Adipocyte (in vitro differentiated cells): ENCODE data around the gene LCN1.
"Not testable (repeated sequence)": the region's sequence is repeated elsewhere in the genome, so short reads cannot be mapped to it uniquely, and the experiment has no call there.

Experiments
- DNase-seq: peaks from one replicate; pipeline ENCODE4 v3.0.0-alpha.2; 2015; ENCODE audit warnings: low read depth
- H3K27me3 ChIP-seq: replicated peaks from 2 replicates; pipeline ENCODE4 v1.7.0; 2013; ENCODE audit warnings: mild to moderate bottlenecking, low read length, moderate library complexity; ENCODE audit not compliant: control insufficient read depth, insufficient read depth
- H3K36me3 ChIP-seq: 2 replicates; pipeline ENCODE4 v1.7.0; 2013; ENCODE audit warnings: low read length, mild to moderate bottlenecking, moderate library complexity; ENCODE audit not compliant: control insufficient read depth, insufficient read depth, severe bottlenecking
- H3K4me1 ChIP-seq: 2 replicates; pipeline ENCODE4 v1.7.0; 2013; ENCODE audit warnings: mild to moderate bottlenecking, low read length, moderate library complexity; ENCODE audit not compliant: control insufficient read depth, insufficient read depth
- H3K4me3 ChIP-seq: 2 replicates; pipeline ENCODE4 v1.7.0; 2013; ENCODE audit warnings: mild to moderate bottlenecking, low read length, moderate library complexity
- H3K9ac ChIP-seq: 2 replicates; pipeline ENCODE4 v1.7.0; 2013; ENCODE audit warnings: mild to moderate bottlenecking, low read length, moderate library complexity
- H3K9me3 ChIP-seq: 2 replicates; pipeline ENCODE4 v1.7.0; 2013; ENCODE audit warnings: mild to moderate bottlenecking, low read length, moderate library complexity; ENCODE audit not compliant: control insufficient read depth

The LCN1 gene

DNA sequence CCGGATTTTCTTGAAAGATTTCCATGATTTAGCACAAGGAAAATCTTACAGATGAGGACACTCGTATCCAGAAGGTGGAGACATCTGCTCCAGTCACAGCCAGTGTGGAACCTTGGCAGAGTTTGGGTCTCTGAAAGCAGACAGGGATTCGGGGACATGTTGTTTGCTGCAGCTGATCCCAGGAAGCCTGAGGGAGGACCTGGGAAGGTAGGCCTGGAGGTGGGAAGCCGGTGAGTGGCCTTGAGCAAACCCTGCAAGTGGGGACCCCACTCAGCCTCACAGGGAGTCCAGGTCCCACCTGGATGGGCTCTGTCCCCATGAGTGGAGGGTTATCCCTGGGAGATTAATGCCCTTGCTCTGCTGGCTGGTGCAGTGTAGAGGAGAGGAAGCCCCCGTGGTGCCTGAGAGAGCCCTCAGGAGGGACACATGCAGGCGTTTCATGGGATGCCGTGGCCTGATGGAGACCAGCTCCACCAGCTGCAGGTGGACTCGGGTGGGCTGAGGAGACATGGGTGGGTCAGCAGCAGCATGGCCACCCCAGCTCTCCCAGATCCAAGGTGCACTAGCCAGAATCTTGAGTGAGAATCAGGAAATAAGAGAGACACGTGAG, 12.9 kb upstream of the LCN1 start:
- H3K4me3 ChIP-seq, result no peak overlapping the region

DNA sequence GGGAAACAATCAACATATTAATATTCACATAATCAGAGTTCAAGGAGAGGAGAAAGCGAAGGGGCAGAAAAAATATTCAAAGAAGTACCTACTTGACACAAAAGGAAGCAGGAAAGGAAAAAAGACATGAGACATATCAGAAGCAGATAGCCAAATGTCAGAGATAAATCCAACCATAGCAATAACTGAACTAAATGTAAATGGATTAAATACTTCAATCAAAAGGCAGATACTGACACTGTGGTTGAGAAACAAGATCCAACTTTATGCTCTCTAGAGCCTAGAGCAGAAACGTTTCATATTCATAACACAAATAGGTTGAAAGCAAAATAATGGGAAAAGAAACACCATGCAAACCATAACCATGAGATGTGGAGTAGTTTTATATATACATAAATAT, 11.8 kb upstream of the LCN1 start:
- H3K9me3 ChIP-seq, result peaks cover 7% of the 10 kb centered on the region
- no peak overlapping the region for H3K4me3 ChIP-seq
- no peak overlapping the region for H3K9ac ChIP-seq
- H3K4me1 ChIP-seq, result peaks cover 4% of the 10 kb centered on the region
- no peak for DNase-seq
- peaks cover 6% of the 10 kb centered on the region for H3K36me3 ChIP-seq
- peaks cover under 1% of the 10 kb centered on the region for H3K27me3 ChIP-seq

More for the DNA sequence above, 12.9 kb upstream of the LCN1 start:
- no peak for DNase-seq
- Histone ChIP-seq H3K4me1 (peaks cover 4% of the 10 kb centered on the region), H3K9me3 (peaks cover 7% of the 10 kb centered on the region), H3K27me3 (no peaks in the 10 kb centered on the region), H3K9ac (no peak overlapping the region), H3K36me3 (peaks cover 18% of the 10 kb centered on the region)

DNA sequence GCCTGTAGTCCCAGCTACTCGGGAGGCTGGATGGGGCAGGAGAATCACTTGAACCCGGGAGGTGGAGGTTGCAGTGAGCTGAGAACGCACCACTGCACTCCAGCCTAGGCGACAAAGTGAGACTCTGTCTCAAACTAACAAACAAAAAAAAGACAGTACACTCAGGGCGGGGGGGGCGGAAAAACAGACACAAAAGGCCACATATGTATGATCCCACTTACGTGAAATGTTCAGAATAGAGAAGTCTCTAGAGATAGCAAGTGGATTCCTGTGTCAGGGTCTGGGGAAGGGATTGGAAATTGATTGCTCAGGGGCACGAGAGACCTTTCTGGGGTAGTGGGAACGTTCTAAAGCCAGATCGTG, 9.0 kb upstream of the LCN1 start:
- Histone ChIP-seq H3K9me3 (peaks cover 7% of the 10 kb centered on the region), H3K27me3 (peaks cover 3% of the 10 kb centered on the region), H3K4me3 (no peak overlapping the region), H3K36me3 (no peaks in the 10 kb centered on the region), H3K4me1 (peaks cover 4% of the 10 kb centered on the region), H3K9ac (no peak overlapping the region)
- no peak for DNase-seq

DNA sequence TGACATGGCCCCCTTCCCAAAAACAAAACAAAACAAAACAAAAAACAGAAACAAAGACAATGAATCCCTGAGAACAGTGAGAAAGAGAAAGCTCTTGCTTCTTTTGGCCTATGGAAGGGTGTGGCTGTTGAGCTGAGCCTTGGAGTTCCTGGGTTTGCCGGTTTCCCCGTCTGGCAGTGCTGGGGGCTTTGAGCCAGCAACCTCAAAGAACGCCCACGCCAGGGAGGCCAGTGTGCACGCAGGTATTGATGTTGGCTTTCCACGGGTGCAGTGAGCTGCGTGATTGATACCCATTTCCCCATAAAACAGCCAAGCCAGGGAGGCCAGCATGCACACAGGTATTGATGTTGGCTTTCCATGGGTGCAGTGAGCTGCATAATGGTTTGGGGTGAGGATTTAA, 8.3 kb upstream of the LCN1 start:
- peaks cover 7% of the 10 kb centered on the region for H3K9me3 ChIP-seq
- no peak overlapping the region for H3K9ac ChIP-seq
- DNase-seq, result no peak
- H3K36me3 ChIP-seq, result no peaks in the 10 kb centered on the region
- H3K4me3 ChIP-seq, result no peak overlapping the region
- peaks cover 7% of the 10 kb centered on the region for H3K27me3 ChIP-seq
- peaks cover 4% of the 10 kb centered on the region for H3K4me1 ChIP-seq

DNA sequence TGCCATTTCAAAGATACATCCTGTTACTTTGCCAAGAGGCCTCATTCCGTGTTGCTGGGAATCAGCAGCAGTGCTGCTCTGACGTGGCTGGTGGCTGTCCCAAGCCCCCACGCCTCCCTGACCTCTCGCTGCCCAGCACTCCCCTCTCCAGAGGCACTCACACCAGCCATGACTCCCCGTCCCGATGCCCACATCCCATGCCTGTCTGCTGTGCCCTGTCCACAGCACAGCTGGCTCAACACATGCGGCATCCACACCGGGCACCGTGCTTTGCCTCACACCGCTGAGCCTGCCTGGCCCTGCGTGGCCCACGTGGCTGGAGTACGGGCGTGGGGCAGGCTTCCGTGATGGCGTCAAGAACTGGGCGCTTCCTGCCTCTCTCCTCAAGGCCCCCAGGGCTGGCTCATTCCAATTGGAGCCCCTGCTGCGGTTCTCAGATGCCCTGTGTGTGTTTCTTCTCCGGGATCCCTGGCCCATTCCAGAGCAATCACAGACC, 7.8 kb upstream of the LCN1 start:
- Histone ChIP-seq H3K9me3 (peaks cover 7% of the 10 kb centered on the region), H3K4me3 (no peak overlapping the region), H3K27me3 (peaks cover 11% of the 10 kb centered on the region), H3K36me3 (no peaks in the 10 kb centered on the region), H3K9ac (no peak overlapping the region), H3K4me1 (peaks cover 4% of the 10 kb centered on the region)
- DNase-seq, result no peak

DNA sequence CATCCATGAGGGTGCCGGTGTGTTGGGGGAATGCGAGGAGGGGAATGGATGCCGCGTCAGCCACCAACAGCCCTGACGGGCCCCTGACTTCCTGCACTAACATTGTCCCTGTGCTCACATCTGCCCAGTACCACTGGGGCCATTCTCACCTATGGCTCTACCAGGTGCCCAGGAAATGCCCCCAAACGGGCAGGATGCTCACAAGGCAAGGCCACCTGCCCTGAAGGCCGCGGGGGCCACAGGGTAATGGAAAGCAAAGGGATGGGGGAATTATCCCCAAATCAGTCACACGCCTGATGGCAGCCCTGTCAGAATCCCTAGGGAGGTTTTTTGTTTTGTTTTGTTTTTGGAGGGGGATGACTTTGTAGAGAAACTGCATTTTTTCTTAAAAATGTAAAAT, 7.3 kb upstream of the LCN1 start:
- DNase-seq, H3K9me3 ChIP-seq, H3K36me3 ChIP-seq, H3K4me1 ChIP-seq, H3K4me3 ChIP-seq, H3K9ac ChIP-seq: not testable (repeated sequence)
- H3K27me3 ChIP-seq, result peaks cover 14% of the 10 kb centered on the region

DNA sequence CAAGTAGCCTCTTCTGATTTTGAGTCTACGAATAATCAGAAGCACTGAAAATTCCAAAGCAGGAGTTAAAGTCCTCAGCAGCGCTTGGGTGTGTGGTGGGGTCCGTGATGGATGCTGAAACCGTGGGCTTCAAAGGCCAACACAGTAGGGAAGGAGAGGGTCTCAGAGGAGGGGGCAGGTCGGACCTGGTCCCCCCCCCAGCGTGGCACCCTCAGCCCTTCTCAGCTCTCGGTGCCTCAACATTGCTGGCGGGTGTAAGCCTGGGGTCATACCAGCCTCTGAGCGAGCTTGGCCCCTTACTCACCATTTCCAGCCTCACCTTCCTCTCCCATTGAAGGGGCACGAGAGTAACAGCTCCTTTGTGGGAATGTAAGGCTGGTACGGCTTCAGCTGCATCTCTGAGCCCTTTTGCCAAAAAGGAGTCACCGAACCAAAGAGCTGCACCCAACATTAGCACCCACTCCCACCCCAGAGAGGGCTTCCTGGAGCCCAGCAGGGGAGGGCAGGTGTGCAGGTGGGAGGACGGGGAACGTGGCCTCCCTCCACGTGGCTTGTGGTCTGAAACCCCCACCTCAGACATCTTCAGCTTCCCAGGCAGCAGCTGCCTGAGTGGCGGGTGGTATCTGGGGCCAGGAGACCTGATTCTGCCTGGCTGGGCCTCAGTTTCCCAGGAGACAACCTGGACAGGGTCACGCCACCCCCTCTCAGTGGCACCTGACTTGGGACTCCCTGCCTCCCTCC, 6.7 kb upstream of the LCN1 start:
- no peak for DNase-seq
- Histone ChIP-seq H3K9me3 (peaks cover 2% of the 10 kb centered on the region), H3K36me3 (no peaks in the 10 kb centered on the region), H3K4me1 (peaks cover 4% of the 10 kb centered on the region), H3K27me3 (peaks cover 17% of the 10 kb centered on the region), H3K9ac (no peak overlapping the region), H3K4me3 (no peak overlapping the region)

DNA sequence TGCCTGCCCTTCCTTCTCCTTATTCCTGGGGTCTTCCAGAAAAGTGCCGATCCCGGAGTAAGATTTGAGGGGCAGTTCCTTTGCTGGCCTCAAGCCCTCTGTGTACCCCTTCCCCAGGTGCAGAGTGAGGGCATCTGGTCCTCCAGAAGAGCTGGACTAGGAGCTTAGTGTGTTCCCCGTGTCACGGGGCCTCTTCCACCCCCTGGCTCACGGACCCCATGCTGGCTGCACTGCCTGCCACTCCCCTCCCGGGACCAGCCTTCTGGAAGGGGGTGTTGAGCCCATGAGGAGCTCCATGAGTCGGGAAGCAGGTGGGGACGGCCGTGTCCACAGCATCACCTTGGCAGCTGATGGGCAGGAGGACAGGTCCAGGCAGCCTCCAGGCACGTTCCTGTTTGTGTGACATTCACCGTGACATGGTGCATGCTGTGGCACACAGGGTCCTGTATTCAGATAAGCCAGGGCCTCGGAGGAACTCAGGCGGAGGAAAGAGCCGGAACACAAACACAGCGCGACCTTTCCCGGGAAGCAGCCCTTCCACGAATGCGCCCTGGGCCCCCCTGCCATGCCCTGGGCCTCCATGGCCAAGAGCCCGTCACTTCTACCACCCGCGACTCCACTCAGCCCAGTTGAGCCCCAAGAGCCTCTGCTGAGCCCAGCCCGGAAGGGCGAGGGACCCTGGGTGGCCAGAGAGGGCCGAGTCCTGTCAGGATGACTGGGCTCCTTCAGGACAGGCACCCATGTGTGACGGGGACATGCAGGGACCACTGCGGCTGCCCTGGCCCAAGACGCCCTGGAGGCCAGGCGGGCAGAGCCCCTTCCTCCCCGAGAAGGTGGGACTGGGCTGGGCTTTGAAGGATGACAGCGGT, 5.9 kb upstream of the LCN1 start:
- Histone ChIP-seq H3K4me1 (peaks cover 4% of the 10 kb centered on the region), H3K36me3 (no peaks in the 10 kb centered on the region), H3K4me3 (no peak overlapping the region), H3K9me3 (no peaks in the 10 kb centered on the region), H3K9ac (no peak overlapping the region), H3K27me3 (peaks cover 20% of the 10 kb centered on the region)
- no peak for DNase-seq

DNA sequence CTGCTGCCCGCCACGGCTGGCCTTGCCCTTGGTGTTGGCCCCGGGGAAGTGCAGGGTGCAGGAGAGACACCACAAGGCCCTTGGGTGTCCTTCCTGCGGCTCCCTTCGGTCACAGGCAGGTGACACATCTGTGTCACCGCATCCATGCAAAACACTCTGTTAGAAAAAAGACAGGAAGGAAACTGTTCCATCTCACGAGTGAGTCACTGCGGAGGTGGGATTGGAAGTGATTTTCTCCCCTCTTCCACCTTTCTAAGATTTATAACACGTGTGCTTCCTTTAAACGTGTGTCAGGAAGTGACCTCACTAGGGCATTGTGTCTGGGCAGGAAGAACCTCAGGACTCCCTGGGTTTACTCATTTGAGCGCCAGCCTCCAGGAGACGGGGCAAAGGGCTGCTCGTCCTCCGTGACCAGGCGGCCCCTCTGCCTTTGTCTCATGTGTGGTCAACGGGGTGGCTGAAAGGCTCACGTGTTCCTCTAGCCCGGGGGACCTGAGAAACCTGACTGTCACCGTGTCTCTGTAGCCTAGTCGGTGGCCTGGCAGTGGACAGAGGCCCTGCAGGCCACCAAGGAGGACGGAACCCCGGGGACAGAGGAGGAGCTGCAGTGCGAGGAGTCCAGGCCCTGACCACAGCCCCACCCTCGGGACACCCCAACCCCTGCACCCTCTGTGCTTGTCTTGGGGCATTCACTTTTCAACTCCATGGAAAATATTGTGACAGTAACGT, 4.9 kb upstream of the LCN1 start:
- H3K4me3 ChIP-seq, result no peak overlapping the region
- no peak overlapping the region for H3K9ac ChIP-seq
- peaks cover 20% of the 10 kb centered on the region for H3K27me3 ChIP-seq
- peaks cover 4% of the 10 kb centered on the region for H3K4me1 ChIP-seq
- no peaks in the 10 kb centered on the region for H3K9me3 ChIP-seq
- no peaks in the 10 kb centered on the region for H3K36me3 ChIP-seq
- DNase-seq, result no peak

DNA sequence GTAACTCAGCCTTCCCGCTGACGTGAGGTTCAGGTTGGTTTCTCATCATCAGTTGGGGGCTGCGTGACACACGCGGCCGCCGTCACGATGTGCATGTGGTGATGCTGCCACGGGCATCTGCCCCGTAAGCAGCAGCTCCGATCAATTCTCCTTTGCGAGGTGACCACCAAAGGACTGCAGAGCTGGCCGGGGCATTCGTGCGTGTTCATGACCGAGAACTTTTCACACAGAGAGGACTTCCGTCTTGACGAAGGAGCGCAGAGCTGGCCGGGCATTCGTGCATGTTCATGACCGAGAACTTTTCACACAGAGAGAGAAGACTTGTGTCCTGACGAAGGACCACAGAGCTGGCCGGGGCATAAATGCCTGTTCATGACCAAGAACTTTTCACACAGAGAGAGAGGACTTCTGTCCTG, 3.8 kb upstream of the LCN1 start:
- Histone ChIP-seq H3K9me3 (no peaks in the 10 kb centered on the region), H3K4me1 (no peaks in the 10 kb centered on the region), H3K4me3 (no peak overlapping the region), H3K27me3 (peaks cover 21% of the 10 kb centered on the region), H3K9ac (no peak overlapping the region), H3K36me3 (no peaks in the 10 kb centered on the region)
- no peak for DNase-seq
